HEK293T (cell line): ENCODE data around the gene TEAD1.

ENCODE experiments used
- FOXM1 ChIP-seq: fragments of 450-650 bp; IDR thresholded peaks from 2 replicates; pipeline ENCODE4 v1.6.1; 2017; ENCODE audit warnings: mild to moderate bottlenecking, borderline replicate concordance
- L3MBTL2 ChIP-seq: fragments of 450-650 bp; conservative IDR thresholded peaks from 2 replicates; pipeline ENCODE4 v1.6.1; 2016; ENCODE audit warnings: mild to moderate bottlenecking
- LEF1 ChIP-seq: fragments of 450-650 bp; IDR thresholded peaks from 2 replicates; pipeline ENCODE4 v1.6.1; 2017; ENCODE audit warnings: mild to moderate bottlenecking, borderline replicate concordance
- SUZ12 ChIP-seq: fragments of 450-650 bp; IDR thresholded peaks from 2 replicates; pipeline ENCODE4 v1.6.1; 2016; ENCODE audit warnings: mild to moderate bottlenecking
- TARDBP ChIP-seq: fragments of 450-650 bp; IDR thresholded peaks from 2 replicates; pipeline ENCODE4 v1.6.1; 2016
- ZNF384 ChIP-seq: fragments of 450-650 bp; IDR thresholded peaks from 2 replicates; pipeline ENCODE4 v1.6.1; 2016

DNA sequence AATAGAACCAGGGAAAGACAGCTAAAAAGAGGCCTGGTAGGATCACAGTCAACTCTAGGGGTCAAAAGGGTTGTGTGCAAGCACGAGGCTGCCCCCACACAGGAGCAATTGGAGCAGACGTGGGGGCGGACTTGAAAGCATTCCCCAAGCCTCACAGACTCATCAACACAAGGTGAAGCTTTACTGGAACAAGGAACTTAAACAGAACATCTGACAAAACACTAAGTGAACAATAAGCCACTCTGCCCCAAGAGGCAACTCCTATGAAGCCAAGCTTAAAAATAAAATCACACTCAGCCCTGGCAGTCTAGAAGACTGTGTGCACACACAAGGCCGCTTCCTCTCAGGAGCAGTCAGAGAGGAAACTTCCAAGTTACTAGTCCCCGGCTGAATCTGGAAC is 32.2 kb upstream of the TEAD1 start:
- TF ChIP-seq SUZ12 (no peak), FOXM1 (no peak), LEF1 (no peak), ZNF384 (no peak), TARDBP (no peak), L3MBTL2 (no peak)
